ENCODE measurements around the gene NRF1.

NRF1 gene

DNA sequence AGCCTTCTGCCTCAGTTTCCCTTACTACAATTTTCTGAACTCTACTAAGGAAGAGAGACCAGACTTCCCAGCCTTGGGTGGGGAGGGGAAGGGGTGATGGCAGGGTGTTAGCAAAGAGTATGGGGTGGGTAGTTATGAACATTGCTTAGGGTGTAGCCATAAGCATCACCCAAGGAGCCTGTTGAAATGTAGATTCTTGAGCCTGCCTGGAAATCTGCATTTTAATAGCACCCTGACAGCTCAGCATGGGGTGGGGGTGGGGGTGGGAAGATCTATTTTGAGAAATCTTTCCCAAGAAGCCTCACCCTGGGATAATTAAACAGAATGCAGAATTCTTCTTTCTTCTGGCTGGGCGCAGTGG, 164.8 kb downstream of the NRF1 start:
- peaks cover 6% of the 10 kb centered on the region for H3K4me1 ChIP-seq (ENCODE audit: insufficient read depth, low read length)
- H2AFZ ChIP-seq (ENCODE audit: low read depth, low read length), result no peak overlapping the region
- H3K4me3 ChIP-seq (ENCODE audit: low read length), result no peak overlapping the region
- H3K27me3 ChIP-seq (ENCODE audit: insufficient read depth, low read length), result peaks cover 87% of the 10 kb centered on the region
- H3K9me3 ChIP-seq (ENCODE audit: low read length), result no peaks in the 10 kb centered on the region
- H3K36me3 ChIP-seq (ENCODE audit: insufficient read depth, low read length), result no peaks in the 10 kb centered on the region

DNA sequence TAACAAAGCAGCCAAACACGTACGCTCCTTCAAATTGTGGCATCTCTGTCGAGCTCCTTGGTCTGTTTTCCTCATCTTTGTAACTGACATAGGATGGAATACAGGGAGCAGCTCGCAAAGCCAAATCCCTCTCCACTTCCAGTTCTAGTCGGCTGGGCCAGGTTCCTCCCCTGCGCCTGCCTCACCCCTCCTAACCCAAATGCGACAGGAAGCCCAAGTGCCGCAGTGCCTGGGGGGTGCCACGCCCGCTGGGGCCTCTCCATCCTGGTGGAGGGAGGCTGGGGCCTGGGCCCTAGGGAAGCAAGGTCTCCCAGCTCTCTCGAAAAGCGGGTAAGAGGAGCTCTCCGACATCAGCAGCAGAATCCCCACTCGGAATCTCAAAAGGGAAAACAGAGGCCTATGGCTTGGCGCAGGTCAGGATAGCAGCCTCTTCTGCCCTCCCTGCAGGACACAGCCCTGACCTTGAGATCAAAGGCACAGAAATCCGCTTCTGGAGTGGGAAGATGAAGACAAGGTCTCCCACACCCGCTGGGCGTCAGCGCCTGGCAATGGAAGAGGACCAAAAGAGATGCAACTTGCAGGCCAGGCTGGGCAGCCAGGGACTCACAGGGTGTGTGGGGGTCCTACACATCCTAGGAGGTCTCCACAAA, 165.8 kb downstream of the NRF1 start:
- peaks cover 5% of the 10 kb centered on the region for H3K4me1 ChIP-seq (ENCODE audit: insufficient read depth, low read length)
- no peak overlapping the region for H3K4me3 ChIP-seq (ENCODE audit: low read length)
- H3K9me3 ChIP-seq (ENCODE audit: low read length), result no peaks in the 10 kb centered on the region
- H3K27me3 ChIP-seq (ENCODE audit: insufficient read depth, low read length), result peaks cover 95% of the 10 kb centered on the region
- H3K36me3 ChIP-seq (ENCODE audit: insufficient read depth, low read length), result no peaks in the 10 kb centered on the region
- H2AFZ ChIP-seq (ENCODE audit: low read depth, low read length), result no peak overlapping the region

DNA sequence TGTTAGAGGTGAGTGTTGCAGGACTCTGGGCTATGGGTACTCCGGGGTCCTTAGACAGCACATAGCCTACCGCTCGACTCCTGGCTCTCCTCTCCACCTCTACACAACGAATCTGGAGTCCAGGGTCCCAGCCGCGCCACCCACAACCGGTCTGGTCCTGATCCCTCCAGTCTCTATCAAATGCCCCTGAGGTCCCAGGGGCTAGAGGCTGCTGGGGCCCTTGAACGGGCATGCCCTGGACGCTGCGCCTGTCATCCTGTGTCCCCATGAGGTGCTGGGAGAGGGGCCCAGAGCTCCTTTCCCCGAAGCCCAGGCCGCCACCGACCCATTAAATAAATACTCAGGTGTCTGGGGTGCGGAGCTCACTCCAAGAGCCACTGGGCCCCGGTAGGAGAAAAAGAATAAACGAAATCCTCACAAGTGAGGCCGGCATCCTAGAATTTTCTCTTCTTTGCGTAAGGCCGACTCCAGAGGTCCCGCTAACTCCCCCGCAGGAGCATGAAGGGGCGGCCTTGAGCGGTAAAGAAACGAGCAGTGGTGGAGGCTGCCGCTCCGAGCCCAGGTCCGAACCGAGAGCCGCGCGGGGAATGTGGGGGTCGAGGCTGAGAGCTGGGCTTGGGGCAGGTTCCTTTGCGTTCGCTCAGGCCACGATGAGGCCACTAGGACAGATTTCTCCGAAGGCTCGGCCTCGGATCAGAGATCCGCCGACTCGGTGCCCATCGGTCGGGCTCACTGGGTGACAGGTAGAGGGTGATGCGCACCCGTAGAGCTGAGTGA, 166.7 kb downstream of the NRF1 start:
- Histone ChIP-seq H3K4me1 (ENCODE audit: insufficient read depth, low read length) (peaks cover 6% of the 10 kb centered on the region), H3K9me3 (ENCODE audit: low read length) (no peaks in the 10 kb centered on the region), H2AFZ (ENCODE audit: low read depth, low read length) (no peak overlapping the region), H3K36me3 (ENCODE audit: insufficient read depth, low read length) (no peaks in the 10 kb centered on the region), H3K4me3 (ENCODE audit: low read length) (no peak overlapping the region), H3K27me3 (ENCODE audit: insufficient read depth, low read length) (peaks cover 95% of the 10 kb centered on the region)

DNA sequence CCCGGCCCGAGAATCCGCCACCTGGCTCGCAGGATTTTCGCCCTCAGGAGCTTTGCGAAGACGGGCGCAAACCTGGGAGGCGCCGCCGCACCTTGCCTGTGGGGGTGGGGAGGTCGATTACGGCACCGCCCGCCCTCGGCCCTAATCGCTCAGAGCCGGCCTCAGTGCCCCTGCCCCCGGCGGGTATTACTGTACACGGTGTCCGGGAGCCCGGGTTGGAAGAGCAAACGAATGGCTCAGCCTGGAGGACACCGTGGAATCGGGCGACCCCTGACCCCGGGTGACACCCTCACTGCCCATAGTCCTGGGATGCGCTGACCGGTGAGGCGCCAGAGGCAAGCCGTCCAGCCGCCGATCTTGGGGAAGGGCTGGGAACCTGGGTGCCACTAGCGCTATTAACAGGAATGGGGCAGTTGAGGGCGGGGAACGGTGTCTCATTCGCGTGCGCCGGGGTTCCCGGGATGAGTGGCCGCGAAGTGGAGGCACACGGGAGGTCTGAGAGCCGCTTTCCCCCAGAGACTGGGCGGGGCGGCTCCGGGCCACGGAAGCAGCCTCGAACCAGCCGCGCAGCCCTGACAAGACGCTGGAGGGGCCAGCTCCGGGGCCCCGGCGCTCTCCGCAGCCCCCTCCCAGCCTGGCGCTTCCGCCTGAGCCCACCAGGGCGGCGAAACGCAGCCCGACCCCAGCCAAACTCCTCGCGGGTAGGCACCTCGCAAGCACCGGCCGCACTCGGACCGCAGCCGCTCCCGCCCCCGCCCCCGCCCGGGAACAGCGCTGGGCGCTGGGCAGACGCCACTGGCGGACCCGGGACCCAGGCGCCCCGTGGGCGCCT, 167.5 kb downstream of the NRF1 start:
- no peaks in the 10 kb centered on the region for H3K9me3 ChIP-seq (ENCODE audit: low read length)
- H3K4me1 ChIP-seq (ENCODE audit: insufficient read depth, low read length), result peaks cover 8% of the 10 kb centered on the region
- H3K27me3 ChIP-seq (ENCODE audit: insufficient read depth, low read length), result peaks cover 94% of the 10 kb centered on the region
- H3K36me3 ChIP-seq (ENCODE audit: insufficient read depth, low read length), result no peaks in the 10 kb centered on the region
- H3K4me3 ChIP-seq (ENCODE audit: low read length), result no peak overlapping the region
- H2AFZ ChIP-seq (ENCODE audit: low read depth, low read length), result no peak overlapping the region

DNA sequence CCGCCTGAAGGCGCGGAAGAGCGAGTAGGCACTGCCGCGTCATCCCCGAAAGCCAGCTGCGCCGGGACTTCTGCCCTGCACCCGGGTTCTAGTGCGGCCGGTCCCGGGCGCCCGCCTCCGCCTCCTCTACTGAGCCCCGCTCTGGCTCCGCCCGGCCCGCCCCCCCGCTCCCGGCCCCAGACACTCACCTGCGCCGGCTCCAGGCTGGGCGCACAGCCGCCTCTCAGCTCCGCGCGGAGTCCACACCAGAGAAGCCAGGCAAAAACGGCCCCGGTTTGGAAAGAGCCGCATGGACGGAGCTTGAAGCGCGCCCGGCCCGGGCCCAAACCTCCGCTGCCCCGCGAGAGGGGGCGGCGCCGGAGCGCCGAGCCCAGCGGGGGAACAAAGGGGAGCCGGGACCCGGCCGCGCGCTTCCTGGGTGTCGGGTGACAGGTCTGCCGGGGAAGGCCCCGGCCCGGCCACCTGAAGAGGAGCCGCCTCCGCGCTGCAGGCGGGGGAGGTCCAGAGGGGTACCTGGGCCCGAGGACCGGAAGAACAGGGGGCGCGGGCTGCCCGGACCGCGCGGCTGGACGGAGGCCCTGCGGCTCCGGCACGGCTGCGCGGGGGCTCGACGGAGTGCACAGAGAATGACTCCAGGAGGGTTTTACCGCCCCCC, 168.2 kb downstream of the NRF1 start:
- Histone ChIP-seq H3K9me3 (ENCODE audit: low read length) (no peaks in the 10 kb centered on the region), H3K27me3 (ENCODE audit: insufficient read depth, low read length) (peaks cover 94% of the 10 kb centered on the region), H2AFZ (ENCODE audit: low read depth, low read length) (no peak overlapping the region), H3K4me3 (ENCODE audit: low read length) (no peak overlapping the region), H3K36me3 (ENCODE audit: insufficient read depth, low read length) (no peaks in the 10 kb centered on the region), H3K4me1 (ENCODE audit: insufficient read depth, low read length) (peaks cover 8% of the 10 kb centered on the region)

DNA sequence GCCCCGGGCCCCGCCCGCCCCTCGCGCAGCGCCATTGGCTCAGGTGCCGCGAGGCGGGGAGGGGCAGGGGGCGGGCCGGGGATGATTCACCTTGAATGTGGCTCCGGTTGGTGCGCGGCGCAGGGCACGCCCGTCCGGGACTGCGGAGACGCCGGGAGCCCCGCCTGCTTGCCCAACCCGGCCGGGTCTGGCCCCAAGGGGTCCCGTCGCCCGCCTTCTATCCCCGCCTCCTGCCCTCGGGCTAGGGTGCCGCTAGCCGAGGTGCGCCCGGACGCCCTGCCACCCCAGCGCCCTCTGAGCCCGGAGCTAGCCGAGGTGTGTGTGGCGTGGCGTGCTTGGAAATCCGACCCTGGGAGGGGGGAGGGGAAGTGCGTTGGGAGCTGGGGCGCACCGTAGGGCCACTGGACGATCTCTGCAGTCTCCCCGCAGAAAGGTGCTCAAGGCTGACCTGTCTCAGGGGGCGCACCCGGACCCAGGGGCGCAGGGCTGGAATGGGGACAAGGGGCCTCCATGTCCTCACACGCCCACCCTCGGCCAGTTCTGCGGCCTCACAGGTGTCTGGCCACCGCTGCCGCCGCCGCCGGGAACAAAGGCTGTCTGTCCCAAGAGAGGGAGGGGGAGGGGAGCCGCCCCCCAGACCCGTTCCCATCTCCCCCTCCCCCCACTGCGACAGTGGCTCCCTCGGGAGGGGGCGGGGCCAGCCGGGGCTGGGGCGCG, 168.9 kb downstream of the NRF1 start:
- Histone ChIP-seq H3K4me3 (ENCODE audit: low read length) (no peak overlapping the region), H3K9me3 (ENCODE audit: low read length) (no peaks in the 10 kb centered on the region), H3K36me3 (ENCODE audit: insufficient read depth, low read length) (no peaks in the 10 kb centered on the region), H3K4me1 (ENCODE audit: insufficient read depth, low read length) (peaks cover 10% of the 10 kb centered on the region), H3K27me3 (ENCODE audit: insufficient read depth, low read length) (peaks cover 94% of the 10 kb centered on the region), H2AFZ (ENCODE audit: low read depth, low read length) (no peak overlapping the region)

DNA sequence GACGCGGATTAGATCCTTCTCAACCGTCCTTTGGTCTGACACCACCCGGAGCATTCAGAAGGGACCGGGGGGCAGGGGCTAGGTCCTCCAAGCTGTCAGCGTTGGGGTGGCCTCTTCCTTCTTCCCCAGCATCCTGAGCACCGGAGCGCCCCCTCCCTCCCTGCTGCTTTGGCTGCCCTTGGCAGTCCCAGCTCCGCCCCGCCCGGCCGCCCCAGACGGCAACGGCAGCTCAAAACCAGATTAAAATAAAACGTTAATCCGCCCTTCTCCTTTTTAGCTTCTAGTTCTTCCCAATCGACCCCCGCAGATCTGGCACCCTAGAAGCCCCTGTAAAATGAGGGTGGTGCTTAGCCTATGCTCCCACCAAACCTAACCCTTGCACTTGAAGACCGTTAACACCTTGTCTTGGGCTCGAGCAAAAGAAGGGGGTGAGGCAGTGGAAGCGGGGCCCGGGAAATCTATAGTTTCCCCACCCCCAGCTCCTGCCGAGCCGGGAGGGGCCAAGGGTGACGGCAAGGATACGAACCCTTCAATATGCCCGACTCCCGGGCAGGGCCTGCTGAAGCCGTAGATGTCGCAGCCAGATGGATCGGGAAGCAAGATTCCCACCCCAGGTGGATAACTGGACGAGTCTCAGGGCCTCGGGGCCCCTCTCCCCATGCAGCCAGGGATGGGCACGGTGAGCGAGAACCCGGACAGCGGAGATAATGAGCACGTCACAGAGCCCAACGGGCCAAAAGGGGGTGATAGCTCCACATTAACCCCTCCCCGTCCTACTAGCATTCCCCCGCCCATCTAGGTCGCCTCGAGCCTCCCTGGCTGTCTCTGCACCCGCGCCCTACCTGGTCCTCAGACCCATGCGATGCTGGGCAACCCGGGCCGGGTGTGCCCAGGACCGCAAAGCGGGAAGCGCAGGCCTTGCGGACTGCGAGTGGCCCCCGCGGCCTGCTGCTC, 169.7 kb downstream of the NRF1 start:
- no peak overlapping the region for H3K4me3 ChIP-seq (ENCODE audit: low read length)
- H3K9me3 ChIP-seq (ENCODE audit: low read length), result no peaks in the 10 kb centered on the region
- peaks cover 94% of the 10 kb centered on the region for H3K27me3 ChIP-seq (ENCODE audit: insufficient read depth, low read length)
- H2AFZ ChIP-seq (ENCODE audit: low read depth, low read length), result no peak overlapping the region
- no peaks in the 10 kb centered on the region for H3K36me3 ChIP-seq (ENCODE audit: insufficient read depth, low read length)
- peaks cover 16% of the 10 kb centered on the region for H3K4me1 ChIP-seq (ENCODE audit: insufficient read depth, low read length)

DNA sequence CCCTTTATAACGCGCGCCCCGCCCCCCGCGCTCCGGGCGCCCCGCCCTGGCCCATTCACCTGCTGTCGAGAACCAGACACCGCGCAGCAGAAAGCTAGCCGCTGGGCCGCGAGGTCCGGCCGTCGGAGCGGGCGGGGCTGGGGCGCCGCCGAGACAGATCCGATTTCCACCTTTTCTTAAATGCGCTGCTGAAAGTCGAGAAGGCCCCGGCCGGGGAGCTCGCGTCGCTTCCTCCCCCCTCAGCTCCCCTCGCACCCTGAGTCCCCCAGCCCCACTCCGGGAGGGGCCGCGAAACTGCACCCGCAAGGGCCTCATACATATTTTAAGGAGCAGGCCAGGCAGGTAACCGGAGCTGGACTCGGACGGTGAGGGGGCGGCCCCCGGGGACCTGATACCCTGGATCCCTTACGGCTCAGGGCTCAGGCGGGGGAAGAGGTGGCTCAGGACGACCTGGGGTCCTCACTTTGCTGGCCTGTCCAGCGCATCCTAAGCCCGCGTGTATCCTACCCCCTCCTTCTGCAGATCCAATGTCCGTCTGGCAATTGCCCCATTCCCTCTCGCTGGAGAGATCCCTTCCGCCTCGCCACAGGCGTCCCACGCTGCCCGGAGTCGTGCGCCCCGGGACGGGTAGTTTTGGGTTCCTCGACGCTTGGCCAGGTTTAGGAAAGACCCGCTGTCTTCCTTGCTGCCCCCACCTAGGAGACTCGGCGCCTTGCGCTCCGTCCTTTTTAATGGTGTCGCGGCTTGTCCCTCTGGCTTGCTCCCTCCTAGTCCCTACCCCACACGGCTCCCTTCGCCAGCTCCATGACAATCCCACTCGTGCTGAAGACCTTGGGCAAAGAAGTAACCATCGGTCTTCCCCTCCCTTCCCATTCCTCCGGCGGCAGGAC, 170.7 kb downstream of the NRF1 start:
- no peaks in the 10 kb centered on the region for H3K36me3 ChIP-seq (ENCODE audit: insufficient read depth, low read length)
- H3K9me3 ChIP-seq (ENCODE audit: low read length), result no peaks in the 10 kb centered on the region
- H3K4me1 ChIP-seq (ENCODE audit: insufficient read depth, low read length), result peaks cover 16% of the 10 kb centered on the region
- H3K27me3 ChIP-seq (ENCODE audit: insufficient read depth, low read length), result peaks cover 94% of the 10 kb centered on the region
- no peak overlapping the region for H3K4me3 ChIP-seq (ENCODE audit: low read length)
- H2AFZ ChIP-seq (ENCODE audit: low read depth, low read length), result no peak overlapping the region

DNA sequence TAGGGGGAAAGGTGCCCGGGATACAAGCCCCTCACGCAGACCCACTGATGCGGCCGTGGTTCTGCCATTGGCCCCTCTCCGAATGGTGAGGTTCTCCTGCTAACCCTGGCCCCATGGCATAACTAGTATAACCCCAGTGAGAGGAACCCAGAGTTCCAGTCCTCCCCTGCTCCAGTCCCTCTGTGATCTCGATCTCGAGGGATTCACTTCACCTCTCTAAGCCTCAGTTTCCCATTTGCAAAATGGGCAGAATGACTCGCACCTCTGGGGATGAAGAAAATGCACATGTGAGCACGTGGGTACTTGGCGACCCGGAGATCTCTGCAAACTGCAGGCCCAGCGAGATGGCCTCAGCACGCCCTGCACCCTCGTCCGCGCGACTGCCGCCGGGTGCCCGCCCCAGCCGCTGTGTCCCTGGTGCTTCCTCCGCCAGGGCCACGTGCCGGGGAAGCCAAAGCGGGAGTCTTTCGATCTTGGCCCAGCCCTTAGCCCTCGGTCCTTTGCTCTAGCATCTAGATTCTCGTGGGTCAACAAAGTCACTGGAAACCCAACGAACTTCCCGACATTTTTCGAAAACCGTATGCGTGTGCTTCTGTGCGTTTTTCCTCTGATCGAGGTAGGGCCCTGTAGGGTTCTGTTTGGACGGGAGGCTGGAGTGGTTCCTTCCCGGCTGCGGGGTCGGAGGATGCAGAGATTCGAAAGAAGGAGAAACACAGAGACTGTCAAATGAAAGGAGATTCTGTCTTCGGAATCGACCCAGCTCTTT, 171.5 kb downstream of the NRF1 start:
- no peak overlapping the region for H2AFZ ChIP-seq (ENCODE audit: low read depth, low read length)
- H3K9me3 ChIP-seq (ENCODE audit: low read length), result no peaks in the 10 kb centered on the region
- H3K27me3 ChIP-seq (ENCODE audit: insufficient read depth, low read length), result peaks cover 93% of the 10 kb centered on the region
- no peaks in the 10 kb centered on the region for H3K36me3 ChIP-seq (ENCODE audit: insufficient read depth, low read length)
- no peak overlapping the region for H3K4me3 ChIP-seq (ENCODE audit: low read length)
- peaks cover 14% of the 10 kb centered on the region for H3K4me1 ChIP-seq (ENCODE audit: insufficient read depth, low read length)

DNA sequence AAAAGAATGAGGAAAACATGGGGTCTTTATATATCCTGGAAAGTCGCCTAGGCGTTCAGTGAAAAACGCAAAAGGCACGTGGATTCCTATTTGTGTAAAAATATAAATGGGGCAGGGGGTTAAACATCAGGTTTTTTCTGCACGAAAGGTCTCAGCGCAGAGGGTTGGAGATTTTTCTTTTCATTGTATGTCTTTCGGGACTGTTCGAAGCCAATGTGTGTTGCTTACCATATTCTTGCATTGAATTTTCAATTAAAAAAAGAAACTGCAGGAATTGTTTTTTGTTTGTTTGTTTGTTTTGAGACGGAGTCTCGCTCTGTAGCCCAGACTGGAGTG, 172.0 kb downstream of the NRF1 start:
- Histone ChIP-seq H2AFZ (ENCODE audit: low read depth, low read length) (no peak overlapping the region), H3K27me3 (ENCODE audit: insufficient read depth, low read length) (peaks cover 93% of the 10 kb centered on the region), H3K9me3 (ENCODE audit: low read length) (no peaks in the 10 kb centered on the region), H3K4me1 (ENCODE audit: insufficient read depth, low read length) (peaks cover 12% of the 10 kb centered on the region), H3K36me3 (ENCODE audit: insufficient read depth, low read length) (no peaks in the 10 kb centered on the region), H3K4me3 (ENCODE audit: low read length) (no peak overlapping the region)

DNA sequence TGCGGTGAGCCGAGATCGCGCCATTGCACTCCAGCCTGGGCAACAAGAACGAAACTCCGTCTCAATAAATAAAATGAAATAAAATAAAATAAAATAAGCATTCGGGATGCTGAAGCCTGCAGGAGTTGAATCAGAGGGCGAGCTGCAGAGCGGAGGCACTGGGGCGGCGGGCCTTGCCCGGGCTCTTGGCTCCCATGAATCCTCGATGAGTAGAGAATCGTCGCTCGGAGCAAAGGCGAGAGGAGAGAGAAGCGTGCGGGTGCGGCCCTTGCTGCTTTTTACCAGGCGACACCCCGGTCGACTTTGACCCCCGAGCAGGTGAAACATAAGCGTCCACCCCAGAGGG, 172.9 kb downstream of the NRF1 start:
- Histone ChIP-seq H3K4me1 (ENCODE audit: insufficient read depth, low read length) (peaks cover 12% of the 10 kb centered on the region), H3K27me3 (ENCODE audit: insufficient read depth, low read length) (peaks cover 93% of the 10 kb centered on the region), H3K36me3 (ENCODE audit: insufficient read depth, low read length) (no peaks in the 10 kb centered on the region), H3K4me3 (ENCODE audit: low read length) (no peak overlapping the region), H3K9me3 (ENCODE audit: low read length) (no peaks in the 10 kb centered on the region), H2AFZ (ENCODE audit: low read depth, low read length) (no peak overlapping the region)

Data from neuron (in vitro differentiated cells).